HG03558 (cell line): ENCODE data around the gene C1QTNF8.
"Not testable (repeated sequence)": the region's sequence is repeated elsewhere in the genome, so short reads cannot be mapped to it uniquely, and the experiment has no call there.

Experiments used
- ATAC-seq: cut with Tn5 transposase; IDR thresholded peaks from one replicate; pipeline ENCODE4 v1.9.1; 2021; ENCODE audit warnings: moderate number of reproducible peaks; ENCODE audit not compliant: unreplicated experiment; ENCODE audit errors: extremely low read depth

Gene C1QTNF8

GRCh38 chr16:1095450-1096168 is 435 bp downstream of the C1QTNF8 start:
- no peak for ATAC-seq

- ATAC-seq = no peak
These were observed 1.2 kb downstream of the C1QTNF8 start for GRCh38 chr16:1094601-1095449.

GRCh38 chr16:1094124-1094479 is 1.9 kb downstream of the C1QTNF8 start:
- no peak for ATAC-seq

GRCh38 chr16:1093284-1094123 is 2.5 kb downstream of the C1QTNF8 start:
- ATAC-seq = no peak

- not testable (repeated sequence) for ATAC-seq
These were observed 3.3 kb downstream of the C1QTNF8 start for GRCh38 chr16:1092685-1093283.

GRCh38 chr16:1091992-1092552 is 4.0 kb downstream of the C1QTNF8 start:
- ATAC-seq = no peak

GRCh38 chr16:1090620-1091587 is 5.1 kb downstream of the C1QTNF8 start:
- no peak for ATAC-seq

- ATAC-seq = no peak
These were observed 6.0 kb downstream of the C1QTNF8 start for GRCh38 chr16:1089822-1090619.

- ATAC-seq = no peak
These were observed 6.6 kb downstream of the C1QTNF8 start for GRCh38 chr16:1089439-1089821.

GRCh38 chr16:1088295-1089170 is 7.5 kb downstream of the C1QTNF8 start:
- ATAC-seq = no peak

- ATAC-seq = not testable (repeated sequence)
These were observed 9.6 kb downstream of the C1QTNF8 start for GRCh38 chr16:1086443-1086842.

GRCh38 chr16:1084971-1085370 is 11.1 kb downstream of the C1QTNF8 start:
- no peak for ATAC-seq

- ATAC-seq = no peak
These were observed 12.9 kb downstream of the C1QTNF8 start for GRCh38 chr16:1082952-1083675.

- no peak for ATAC-seq
These were observed 13.6 kb downstream of the C1QTNF8 start for GRCh38 chr16:1082266-1082951.

GRCh38 chr16:1081734-1082265 is 14.2 kb downstream of the C1QTNF8 start:
- no peak for ATAC-seq
